LNCAP (cell line): ENCODE data around the gene ME1.

Experiments
- CTCF ChIP-seq: fragments of 450-650 bp; IDR thresholded peaks from 2 replicates; pipeline ENCODE4 v1.5.1; 2017; ENCODE audit warnings: mild to moderate bottlenecking

ME1 gene

GRCh38 chr6:83303426-83303825, 127.4 kb downstream of the ME1 start:
- no peak for TF ChIP-seq CTCF

- no peak for TF ChIP-seq CTCF
Measured at GRCh38 chr6:83294676-83295075, 136.2 kb downstream of the ME1 start.

- no peak for TF ChIP-seq CTCF
Measured at GRCh38 chr6:83292900-83293843, 137.7 kb downstream of the ME1 start.

GRCh38 chr6:83285917-83286316, 144.9 kb downstream of the ME1 start:
- no peak for TF ChIP-seq CTCF

GRCh38 chr6:83273596-83273995, 157.3 kb downstream of the ME1 start:
- no peak for TF ChIP-seq CTCF

- TF ChIP-seq CTCF: no peak
Measured at GRCh38 chr6:83270971-83271719, 159.7 kb downstream of the ME1 start.

GRCh38 chr6:83265384-83265783, 165.5 kb downstream of the ME1 start:
- TF ChIP-seq CTCF: no peak
